Measurements from ENCODE around the gene SIDT2.
"Not testable (repeated sequence)": the region's sequence is repeated elsewhere in the genome, so short reads cannot be mapped to it uniquely, and the experiment has no call there.

SIDT2 gene

GRCh38 chr11:117178210-117179034 lies at the start of gene SIDT2:
TSS of gene SIDT2 (plus strand) at chr11:117178743. CDS start at chr11:117179264, 521 bp downstream.
- DNase-seq, result peak; percentile 91 to 94 (median 92)

GRCh38 chr11:117130396-117130795 lies 48.1 kb upstream of the SIDT2 start:
- DNase-seq, result not testable (repeated sequence)

- DNase-seq, result no peak
Observed at GRCh38 chr11:117130879-117131278, 47.7 kb upstream of the SIDT2 start.

- no peak for DNase-seq
Observed at GRCh38 chr11:117134431-117134830, 44.1 kb upstream of the SIDT2 start.

GRCh38 chr11:117134979-117135378 lies 43.6 kb upstream of the SIDT2 start:
- not testable (repeated sequence) for DNase-seq

GRCh38 chr11:117137223-117138086 lies 41.1 kb upstream of the SIDT2 start:
- DNase-seq, result not testable (repeated sequence)

GRCh38 chr11:117143390-117143789 lies 35.2 kb upstream of the SIDT2 start:
- DNase-seq, result peak; percentile 54 to 67 (median 67)

- DNase-seq, result peak; percentile 97 to 98 (median 97)
Observed at GRCh38 chr11:117143871-117144476, 34.6 kb upstream of the SIDT2 start, which contains the start of gene PAFAH1B2. TSS of gene PAFAH1B2 (plus strand) at chr11:117144287. CDS start at chr11:117152448, 8,161 bp downstream.

GRCh38 chr11:117144477-117145392 lies 33.8 kb upstream of the SIDT2 start:
- peak; percentile 85 to 87 (median 85) for DNase-seq

GRCh38 chr11:117145393-117145761 lies 33.2 kb upstream of the SIDT2 start:
- DNase-seq, result peak; percentile 26 to 47 (median 43)

GRCh38 chr11:117146521-117146920 lies 32.0 kb upstream of the SIDT2 start:
- DNase-seq, result no peak

- DNase-seq, result no peak
Observed at GRCh38 chr11:117152066-117152465, 26.5 kb upstream of the SIDT2 start.

- DNase-seq, result no peak
Observed at GRCh38 chr11:117154468-117154867, 24.1 kb upstream of the SIDT2 start.

GRCh38 chr11:117157507-117157906 lies 21.0 kb upstream of the SIDT2 start:
- no peak for DNase-seq

GRCh38 chr11:117159892-117160291 lies 18.7 kb upstream of the SIDT2 start:
- DNase-seq, result no peak

- no peak for DNase-seq
Observed at GRCh38 chr11:117160826-117161225, 17.7 kb upstream of the SIDT2 start.

GRCh38 chr11:117166491-117166890 lies 12.1 kb upstream of the SIDT2 start:
- no peak for DNase-seq

GRCh38 chr11:117169736-117170135 lies 8.8 kb upstream of the SIDT2 start:
- no peak for DNase-seq

- no peak for DNase-seq
Observed at GRCh38 chr11:117170210-117170609, 8.3 kb upstream of the SIDT2 start.

- DNase-seq, result no peak
Observed at GRCh38 chr11:117171007-117171403, 7.5 kb upstream of the SIDT2 start.

- peak; percentile 76 to 82 (median 81) for DNase-seq
Observed at GRCh38 chr11:117171404-117172061, 7.0 kb upstream of the SIDT2 start.
